HG03095 (cell line): ENCODE data around the gene MPIG6B.

Experiments
- ATAC-seq: cut with Tn5 transposase; IDR thresholded peaks from one replicate; pipeline ENCODE4 v1.9.1; 2021; ENCODE audit warnings: moderate library complexity; ENCODE audit not compliant: unreplicated experiment

MPIG6B gene

DNA sequence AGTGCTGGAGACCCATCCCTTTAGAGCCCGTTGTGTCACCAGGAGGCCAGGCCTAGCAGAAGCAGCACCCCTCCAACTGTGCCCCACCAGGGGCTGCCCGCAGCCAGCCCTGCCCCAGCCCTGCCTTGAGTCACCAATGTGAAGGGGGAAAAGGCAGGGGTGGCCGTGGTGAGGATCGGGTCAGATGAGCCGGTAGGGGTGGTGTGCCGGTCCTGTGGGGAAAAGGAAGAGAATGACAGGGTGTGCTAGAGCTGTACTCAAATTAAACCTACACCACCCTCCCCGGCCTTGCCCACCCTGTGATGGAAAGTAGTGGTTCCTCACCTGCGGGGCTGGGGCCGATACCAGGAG, 42.4 kb downstream of the MPIG6B start:
- no peak for ATAC-seq

DNA sequence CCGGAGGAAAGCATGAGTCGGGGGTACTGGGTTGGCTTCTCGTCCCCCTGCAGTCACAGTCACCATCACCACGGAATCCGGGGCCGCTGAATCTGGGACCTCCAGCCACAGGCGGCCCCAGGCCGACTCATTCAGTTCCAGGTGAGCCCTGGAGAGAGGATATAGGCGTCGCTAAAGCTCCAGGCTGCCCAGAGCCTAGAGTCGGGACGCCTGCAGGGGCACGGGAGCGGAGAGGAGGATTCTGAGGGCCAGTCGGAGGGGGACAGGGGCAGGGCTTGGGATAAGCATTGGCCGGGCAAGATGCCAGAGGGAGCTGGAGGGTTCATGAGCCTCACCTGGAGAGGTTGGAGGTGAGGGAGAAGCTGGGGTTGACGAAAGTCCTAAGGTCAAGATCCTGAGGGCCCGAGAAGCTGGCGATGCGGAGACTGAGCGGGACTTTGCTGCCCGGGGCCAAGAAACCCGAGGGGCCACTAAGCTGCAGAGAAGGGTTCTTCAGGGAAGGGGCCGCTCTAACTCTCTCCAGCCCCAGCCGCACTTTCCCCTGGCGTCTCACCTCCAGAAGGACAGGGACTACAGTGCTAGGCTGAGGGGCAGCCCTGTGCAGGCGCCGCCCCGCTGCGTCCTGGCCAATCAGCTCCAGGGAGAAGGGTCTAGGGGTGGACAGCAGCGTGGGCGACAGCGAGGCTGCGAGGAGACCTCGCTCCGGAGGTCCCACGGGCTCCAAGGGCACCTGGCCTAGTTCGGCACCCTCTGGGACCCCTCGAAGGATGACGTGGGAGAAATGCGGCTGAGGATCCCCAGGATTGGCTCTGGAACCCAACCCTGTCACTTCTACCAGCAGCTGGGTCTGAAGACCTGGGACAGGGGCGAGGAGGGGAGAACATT, 43.0 kb downstream of the MPIG6B start:
- ATAC-seq, result no peak

DNA sequence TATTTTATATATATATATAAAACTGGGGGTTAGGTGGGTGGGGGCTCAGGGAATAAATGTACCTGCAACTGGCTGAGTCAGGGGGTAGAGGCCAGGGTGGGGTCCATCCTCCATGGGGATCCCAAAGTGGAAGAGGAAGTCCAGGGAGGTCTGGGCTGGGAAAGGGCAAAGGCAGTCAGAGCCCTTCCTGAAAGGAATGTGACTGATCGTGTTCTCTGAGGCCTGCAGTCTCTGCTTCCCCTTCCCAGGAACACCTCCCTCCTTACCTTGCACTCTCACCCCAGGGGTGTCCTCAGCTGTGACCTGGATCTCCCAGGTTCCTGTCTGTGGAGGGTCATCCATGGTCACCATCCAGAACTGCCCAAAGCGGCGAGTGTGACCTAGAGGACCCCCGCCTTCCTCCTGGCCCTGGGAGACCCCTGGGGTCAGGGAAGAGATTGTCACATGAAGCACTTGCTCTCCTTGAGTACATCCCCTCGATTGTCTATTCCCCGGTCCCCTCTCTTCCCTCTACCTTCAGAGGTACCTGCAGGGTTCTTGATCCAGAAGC, 44.0 kb downstream of the MPIG6B start:
- no peak for ATAC-seq

DNA sequence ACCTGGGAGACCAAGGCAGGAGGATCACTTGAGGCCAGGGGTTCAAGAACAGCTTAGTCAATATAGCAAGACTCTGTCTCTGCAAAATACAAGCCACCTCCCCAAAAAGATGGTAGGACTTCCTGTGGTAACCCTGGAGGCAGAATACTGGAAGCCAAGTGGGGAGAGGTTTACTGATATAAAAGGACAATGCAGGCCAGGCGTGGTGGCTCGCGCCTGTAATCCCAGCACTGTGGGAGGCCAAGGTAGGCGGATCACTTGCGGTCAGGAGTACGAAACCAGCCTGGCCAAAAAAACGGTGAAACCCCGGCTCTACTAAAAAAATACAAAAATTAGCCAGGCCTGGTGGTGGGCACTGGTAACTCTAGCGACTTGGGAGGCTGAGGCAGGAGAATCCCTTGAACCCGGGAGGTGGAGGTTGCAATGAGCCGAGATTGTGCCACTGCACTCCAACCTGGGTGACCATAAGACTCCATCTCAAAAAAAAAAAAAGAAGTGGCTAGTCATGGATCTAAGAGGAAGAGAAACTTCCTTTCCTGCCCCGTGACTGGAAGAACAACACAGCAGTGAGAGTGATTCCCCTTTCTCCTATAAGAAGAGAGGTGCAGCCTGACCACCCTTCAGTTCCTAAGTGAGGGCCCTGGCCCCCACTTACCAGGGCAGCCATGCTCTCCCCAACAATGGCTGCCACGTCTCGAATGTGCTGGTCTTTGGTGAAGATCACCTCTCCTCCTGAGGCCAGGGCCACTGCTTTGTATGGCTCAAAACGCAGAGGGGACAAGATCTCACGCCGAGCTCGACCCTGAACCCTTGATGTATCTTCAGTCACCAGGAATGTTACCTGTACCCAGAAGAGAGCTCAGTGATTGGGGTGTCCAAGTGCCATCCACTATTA, 45.4 kb downstream of the MPIG6B start:
- no peak for ATAC-seq

DNA sequence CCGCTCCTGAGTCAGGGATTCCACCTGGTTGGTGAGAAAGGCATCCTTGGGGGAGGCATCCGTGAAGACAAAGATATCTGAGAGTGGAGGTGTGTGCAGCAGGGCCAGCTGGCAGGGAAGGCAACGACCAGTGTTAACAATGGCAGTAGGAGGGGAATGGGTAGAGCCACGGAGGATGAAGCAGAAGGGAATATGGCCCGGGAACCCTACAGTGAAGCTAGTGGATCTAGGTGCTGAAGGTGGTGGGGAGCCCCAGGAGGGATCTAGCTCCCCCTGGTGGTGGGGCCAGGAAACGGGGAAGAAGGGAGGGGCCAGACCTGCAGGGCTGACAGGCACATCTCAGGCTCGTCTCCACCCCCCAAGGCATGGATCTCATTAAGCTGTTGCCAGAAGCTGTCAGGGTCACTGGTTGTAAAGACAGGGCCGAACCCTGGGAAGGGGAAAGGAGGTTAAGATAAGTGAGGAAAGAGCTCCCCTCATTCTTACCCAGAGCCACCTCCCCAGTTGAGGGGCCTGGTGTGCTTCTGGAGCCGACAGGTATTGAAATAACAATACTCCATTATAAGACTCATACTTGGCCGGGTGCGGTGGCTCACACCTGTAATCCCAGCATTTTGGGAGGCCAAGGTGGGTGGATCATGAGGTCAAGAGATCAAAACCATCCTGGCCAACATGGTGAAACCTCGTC, 46.7 kb downstream of the MPIG6B start:
- no peak for ATAC-seq

DNA sequence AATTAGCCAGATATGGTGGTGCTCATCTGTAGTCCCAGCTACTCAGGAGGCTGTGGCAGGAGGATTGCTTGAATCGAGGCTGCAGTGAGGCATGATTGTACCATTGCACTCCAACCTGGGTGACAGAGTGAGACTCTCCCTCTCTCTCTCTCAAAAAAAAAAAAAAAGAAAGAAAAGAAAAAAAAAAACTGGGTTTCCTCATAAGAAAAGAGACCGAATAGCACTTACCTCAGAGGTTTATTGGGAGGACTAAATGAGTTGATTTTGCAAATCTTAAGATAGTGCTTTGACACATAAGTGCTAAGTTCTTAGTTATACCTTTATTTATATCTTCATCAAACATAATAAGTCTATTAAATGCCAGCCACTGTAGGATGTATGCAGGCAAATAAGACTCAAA, 47.7 kb downstream of the MPIG6B start:
- ATAC-seq, result no peak

DNA sequence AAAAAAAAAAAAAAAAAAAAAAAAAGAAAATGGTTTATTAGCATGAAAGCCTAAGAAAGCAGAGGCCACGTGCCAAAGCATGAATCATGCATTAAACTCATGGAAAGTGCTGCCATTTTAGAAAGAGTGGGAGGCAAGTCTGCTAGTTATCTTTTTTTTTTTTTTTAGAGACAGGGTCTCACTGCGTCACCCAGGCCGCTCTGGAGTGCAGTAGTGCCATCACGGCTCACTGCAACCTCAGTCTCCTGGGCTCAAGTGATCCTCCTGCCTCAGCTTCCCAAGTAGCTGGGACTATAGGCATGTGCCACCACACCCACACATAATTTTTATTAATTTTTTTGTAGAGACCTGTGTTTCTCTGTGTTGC, 48.8 kb downstream of the MPIG6B start:
- ATAC-seq, result no peak

DNA sequence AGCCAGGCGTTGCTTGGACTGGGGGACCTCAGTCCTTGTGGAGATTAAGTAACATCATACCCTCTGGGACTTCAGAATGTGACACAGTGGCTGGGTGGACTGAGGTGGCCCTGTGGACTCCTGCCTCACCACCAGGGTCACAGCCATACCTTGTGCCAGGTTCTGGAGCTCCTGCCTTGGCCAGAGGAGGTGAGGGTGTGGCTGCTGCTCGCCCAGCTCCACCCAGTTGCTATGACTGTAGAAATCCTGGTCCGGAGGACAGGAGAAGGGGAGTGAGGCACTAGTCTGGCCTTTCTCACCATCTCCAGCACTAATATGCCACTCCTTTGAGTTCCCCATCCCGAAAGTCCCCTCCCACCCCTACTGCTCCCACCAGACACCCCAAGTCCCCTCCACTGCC, 52.0 kb downstream of the MPIG6B start:
- no peak for ATAC-seq

DNA sequence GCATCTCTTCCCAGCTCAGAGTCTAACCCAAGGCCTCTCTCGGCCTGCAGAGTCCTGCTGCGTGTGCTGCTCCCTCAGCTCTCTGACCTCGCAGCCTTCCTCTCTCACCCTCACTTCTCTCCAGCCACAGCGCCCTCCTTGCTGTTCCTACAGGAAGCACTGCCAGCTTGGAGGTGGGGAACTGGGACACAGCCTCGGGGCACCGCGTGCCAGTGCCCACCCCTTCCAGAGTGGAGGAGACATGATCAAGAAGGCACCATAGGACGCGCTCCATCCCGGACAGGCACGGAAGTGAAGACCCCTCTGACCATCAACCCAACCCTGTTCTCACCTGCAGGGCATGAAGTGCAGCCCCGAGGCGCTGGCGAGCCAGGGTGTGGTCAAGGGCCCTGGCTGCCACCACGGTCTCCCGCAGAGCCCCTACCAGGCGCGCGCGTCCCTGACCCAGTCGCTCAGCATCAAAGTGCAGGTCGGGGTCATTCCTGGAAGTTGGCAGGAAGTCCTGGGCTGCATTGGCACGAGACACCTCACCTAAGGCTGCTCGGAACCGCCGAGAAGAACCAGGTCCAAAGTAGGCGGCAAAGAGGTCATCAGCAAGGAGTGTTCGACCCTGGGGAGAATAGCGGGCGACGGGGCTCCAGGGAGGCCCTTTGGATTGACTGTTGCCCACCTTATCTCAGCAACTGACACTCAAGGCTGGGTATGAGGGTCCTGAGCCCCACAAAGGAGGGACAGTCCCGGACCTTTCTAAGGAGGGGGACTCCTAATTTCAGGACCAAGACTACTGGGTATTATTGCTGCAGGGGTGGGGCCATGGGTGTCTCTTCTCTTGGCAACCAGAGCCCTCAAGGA, 52.7 kb downstream of the MPIG6B start:
- no peak for ATAC-seq
